Neuron (in vitro differentiated cells): ENCODE results near the gene FBLL1.
A peak's percentile ranks its signal among the peaks of the same experiment; 100 is the strongest.
"Not testable (repeated sequence)": the region's sequence is repeated elsewhere in the genome, so short reads cannot be mapped to it uniquely, and the experiment has no call there.

Experiments used
- H2AFZ ChIP-seq: one replicate; pipeline ENCODE4 v1.6.1; 2013; ENCODE audit warnings: low read depth, mild to moderate bottlenecking, inconsistent platforms, low read length, moderate library complexity
- H3K27me3 ChIP-seq: one replicate; pipeline ENCODE4 v1.6.1; 2013; ENCODE audit warnings: low read length; ENCODE audit not compliant: insufficient read depth
- H3K36me3 ChIP-seq: one replicate; pipeline ENCODE4 v1.6.1; 2013; ENCODE audit warnings: low read length; ENCODE audit not compliant: insufficient read depth
- H3K4me1 ChIP-seq: one replicate; pipeline ENCODE4 v1.6.1; 2013; ENCODE audit warnings: low read length; ENCODE audit not compliant: insufficient read depth
- H3K4me3 ChIP-seq: 2 replicates; pipeline ENCODE4 v1.5.1; 2013; ENCODE audit warnings: mild to moderate bottlenecking, low read length, moderate library complexity
- H3K9me3 ChIP-seq: one replicate; pipeline ENCODE4 v1.6.1; 2013; ENCODE audit warnings: low read length

The FBLL1 gene

GRCh38 chr5:168529374-168530234, 499 bp downstream of the FBLL1 start:
- Histone ChIP-seq H3K36me3 (no peaks in the 10 kb centered on the region), H3K4me1 (peaks cover 2% of the 10 kb centered on the region), H3K9me3 (peaks cover 4% of the 10 kb centered on the region), H3K27me3 (no peaks in the 10 kb centered on the region), H2AFZ (no peak overlapping the region), H3K4me3 (peak overlapping the region; percentile 43)

- H3K4me1 ChIP-seq, result peaks cover 2% of the 10 kb centered on the region
- no peak overlapping the region for H2AFZ ChIP-seq
- peaks cover 4% of the 10 kb centered on the region for H3K9me3 ChIP-seq
- H3K36me3 ChIP-seq, result no peaks in the 10 kb centered on the region
- no peak overlapping the region for H3K4me3 ChIP-seq
- H3K27me3 ChIP-seq, result no peaks in the 10 kb centered on the region
Observed at GRCh38 chr5:168530621-168531150, 1.6 kb downstream of the FBLL1 start.

- Histone ChIP-seq H3K9me3 (peaks cover 4% of the 10 kb centered on the region), H3K4me1 (peaks cover 2% of the 10 kb centered on the region), H3K4me3 (no peak overlapping the region), H3K36me3 (no peaks in the 10 kb centered on the region), H2AFZ (no peak overlapping the region), H3K27me3 (no peaks in the 10 kb centered on the region)
Observed at GRCh38 chr5:168531191-168531590, 2.1 kb downstream of the FBLL1 start.

- Histone ChIP-seq H3K4me3 (no peak overlapping the region), H3K36me3 (no peaks in the 10 kb centered on the region), H3K4me1 (peaks cover 2% of the 10 kb centered on the region), H2AFZ (no peak overlapping the region), H3K9me3 (peaks cover 4% of the 10 kb centered on the region), H3K27me3 (no peaks in the 10 kb centered on the region)
Observed at GRCh38 chr5:168531987-168532864, 3.1 kb downstream of the FBLL1 start.

- H3K36me3 ChIP-seq, H3K4me1 ChIP-seq, H3K9me3 ChIP-seq, H2AFZ ChIP-seq, H3K4me3 ChIP-seq, H3K27me3 ChIP-seq: not testable (repeated sequence)
Observed at GRCh38 chr5:168534351-168534750, 5.2 kb downstream of the FBLL1 start.

GRCh38 chr5:168537176-168537575, 8.1 kb downstream of the FBLL1 start:
- Histone ChIP-seq H3K36me3 (no peaks in the 10 kb centered on the region), H3K4me3 (no peak overlapping the region), H2AFZ (no peak overlapping the region), H3K4me1 (no peaks in the 10 kb centered on the region), H3K27me3 (no peaks in the 10 kb centered on the region), H3K9me3 (no peaks in the 10 kb centered on the region)

GRCh38 chr5:168549554-168549953, 20.4 kb downstream of the FBLL1 start:
- H3K27me3 ChIP-seq, result no peaks in the 10 kb centered on the region
- peaks cover 68% of the 10 kb centered on the region for H3K36me3 ChIP-seq
- H3K9me3 ChIP-seq, result no peaks in the 10 kb centered on the region
- H2AFZ ChIP-seq, result no peak overlapping the region
- H3K4me3 ChIP-seq, result no peak overlapping the region
- no peaks in the 10 kb centered on the region for H3K4me1 ChIP-seq

- no peaks in the 10 kb centered on the region for H3K9me3 ChIP-seq
- no peak overlapping the region for H2AFZ ChIP-seq
- no peaks in the 10 kb centered on the region for H3K4me1 ChIP-seq
- H3K27me3 ChIP-seq, result no peaks in the 10 kb centered on the region
- peaks cover 75% of the 10 kb centered on the region for H3K36me3 ChIP-seq
- H3K4me3 ChIP-seq, result no peak overlapping the region
Observed at GRCh38 chr5:168550656-168551055, 21.6 kb downstream of the FBLL1 start.

- Histone ChIP-seq H3K27me3 (no peaks in the 10 kb centered on the region), H2AFZ (no peak overlapping the region), H3K4me1 (no peaks in the 10 kb centered on the region), H3K4me3 (no peak overlapping the region), H3K36me3 (peaks cover 85% of the 10 kb centered on the region), H3K9me3 (no peaks in the 10 kb centered on the region)
Observed at GRCh38 chr5:168552146-168552545, 23.0 kb downstream of the FBLL1 start.

- no peak overlapping the region for H3K4me3 ChIP-seq
- no peak overlapping the region for H2AFZ ChIP-seq
- H3K27me3 ChIP-seq, result no peaks in the 10 kb centered on the region
- H3K36me3 ChIP-seq, result peaks cover 83% of the 10 kb centered on the region
- H3K4me1 ChIP-seq, result no peaks in the 10 kb centered on the region
- H3K9me3 ChIP-seq, result no peaks in the 10 kb centered on the region
Observed at GRCh38 chr5:168553377-168554130, 24.4 kb downstream of the FBLL1 start.

GRCh38 chr5:168557389-168557788, 28.3 kb downstream of the FBLL1 start:
- no peaks in the 10 kb centered on the region for H3K27me3 ChIP-seq
- H2AFZ ChIP-seq, result no peak overlapping the region
- peaks cover 87% of the 10 kb centered on the region for H3K36me3 ChIP-seq
- H3K9me3 ChIP-seq, result peaks cover 2% of the 10 kb centered on the region
- no peaks in the 10 kb centered on the region for H3K4me1 ChIP-seq
- no peak overlapping the region for H3K4me3 ChIP-seq

GRCh38 chr5:168562279-168562678, 33.2 kb downstream of the FBLL1 start:
- H3K4me1 ChIP-seq, result no peaks in the 10 kb centered on the region
- H3K36me3 ChIP-seq, result peaks cover 91% of the 10 kb centered on the region
- peaks cover 2% of the 10 kb centered on the region for H3K9me3 ChIP-seq
- no peaks in the 10 kb centered on the region for H3K27me3 ChIP-seq
- H3K4me3 ChIP-seq, result no peak overlapping the region
- H2AFZ ChIP-seq, result no peak overlapping the region
